GM18861 (cell line): ENCODE results near the gene PCDH15.

Experiments
- ATAC-seq: cut with Tn5 transposase; IDR thresholded peaks from one replicate; pipeline ENCODE4 v1.9.1; 2021; ENCODE audit not compliant: unreplicated experiment

The PCDH15 gene

DNA sequence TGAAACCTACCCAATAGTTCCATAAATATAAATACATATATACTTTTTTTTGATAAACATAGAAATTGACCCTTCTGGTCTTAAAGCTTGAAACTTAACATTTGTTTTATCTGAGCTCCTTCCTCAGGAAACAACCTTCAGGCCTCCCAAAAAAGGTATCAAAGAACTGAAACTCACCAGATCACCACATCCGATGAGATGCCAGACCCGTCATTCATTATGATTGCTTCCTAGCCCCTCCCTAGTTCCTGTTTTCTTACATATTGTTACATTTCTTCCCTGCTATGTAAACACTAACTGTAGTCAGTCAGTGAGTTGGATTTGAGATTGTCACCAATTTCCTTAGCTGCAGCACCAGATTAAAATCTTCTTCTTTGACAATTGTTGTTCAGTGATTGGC is 663.6 kb downstream of the PCDH15 start:
- ATAC-seq: no peak

DNA sequence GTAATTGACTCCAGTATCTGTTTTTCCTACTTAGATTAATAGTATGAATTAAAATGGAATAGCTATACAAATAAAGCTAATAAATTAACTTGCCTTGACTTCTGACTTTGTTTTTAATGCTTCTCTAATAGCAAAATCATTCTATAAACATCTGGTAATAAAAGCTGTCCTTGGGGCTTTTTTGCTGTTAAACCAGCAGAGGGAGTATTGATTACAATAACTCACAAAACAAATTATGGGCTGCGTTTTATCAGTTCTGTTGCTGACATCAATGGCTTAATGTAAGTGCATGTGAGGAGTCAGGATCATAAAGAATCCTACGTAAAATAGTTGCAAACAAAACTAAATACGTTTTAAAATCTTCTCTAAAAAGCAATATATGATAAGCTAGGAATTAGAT is 667.8 kb downstream of the PCDH15 start:
- ATAC-seq: no peak

DNA sequence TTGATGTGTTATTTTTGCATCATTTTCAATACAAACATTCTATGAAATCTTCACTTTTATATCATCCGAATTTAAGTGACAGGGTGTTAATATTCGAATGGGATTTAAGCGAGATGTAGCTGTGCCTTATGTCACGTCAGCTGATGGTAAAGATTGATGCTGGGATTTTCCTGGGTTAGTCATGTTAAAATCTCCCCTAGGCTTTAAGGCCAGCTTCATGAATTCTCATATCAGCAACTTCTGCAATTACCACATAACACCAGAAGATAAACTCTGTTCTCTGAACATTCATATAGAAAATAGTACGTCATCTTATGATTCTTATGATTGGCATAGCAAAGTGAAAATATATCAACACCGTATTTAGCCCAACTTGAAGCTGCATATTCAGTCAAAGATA is 669.2 kb downstream of the PCDH15 start:
- no peak for ATAC-seq

DNA sequence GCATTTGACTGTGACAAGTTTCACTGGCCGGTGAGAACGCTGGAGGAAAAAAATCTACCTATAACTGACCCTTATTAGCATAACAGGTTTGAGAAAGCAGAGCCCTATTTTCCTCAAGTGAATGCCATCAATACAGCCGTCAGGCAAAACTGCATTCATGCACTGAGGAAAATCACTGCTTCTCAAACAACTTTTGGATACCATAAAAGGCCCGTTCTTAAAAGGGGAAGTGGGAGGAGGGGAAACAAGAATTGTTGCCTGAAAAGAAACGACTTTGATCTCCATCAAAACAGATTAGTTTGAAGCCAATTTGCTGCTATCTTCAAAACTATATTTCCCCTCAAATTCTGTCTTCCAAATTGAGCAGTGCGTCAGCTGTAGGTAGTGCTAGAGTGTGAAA is 670.6 kb downstream of the PCDH15 start:
- no peak for ATAC-seq

DNA sequence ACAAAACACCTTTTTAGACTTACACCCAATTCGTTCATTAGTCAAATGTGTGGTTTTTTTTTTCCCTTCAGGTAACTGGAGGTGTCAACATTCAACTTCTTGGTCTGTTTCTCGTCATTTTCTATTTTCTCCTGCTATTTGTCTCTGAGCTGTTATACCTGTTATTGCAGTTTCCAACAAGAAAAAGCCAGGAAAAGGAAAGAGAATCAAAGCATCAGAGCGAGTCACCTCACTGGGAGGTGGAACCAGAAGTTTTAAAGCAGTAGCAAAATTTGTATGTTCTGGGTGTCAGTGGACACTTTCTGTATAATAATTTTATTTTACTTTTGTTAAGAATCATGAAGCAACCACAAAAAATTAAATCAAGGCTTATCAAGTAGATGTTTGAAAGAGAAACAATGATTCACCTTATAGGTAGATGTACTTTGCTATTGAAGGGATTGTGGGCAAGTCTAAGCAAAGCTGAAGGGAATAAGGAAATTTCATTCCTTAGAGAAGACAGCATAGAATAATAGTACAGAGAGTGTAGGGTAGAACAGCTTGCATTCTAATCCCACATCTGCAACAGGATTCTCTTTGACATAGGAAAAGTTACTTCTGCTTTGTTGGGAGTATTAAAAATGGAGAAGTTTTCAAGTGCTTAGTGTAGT is 675.8 kb downstream of the PCDH15 start:
- ATAC-seq: no peak

DNA sequence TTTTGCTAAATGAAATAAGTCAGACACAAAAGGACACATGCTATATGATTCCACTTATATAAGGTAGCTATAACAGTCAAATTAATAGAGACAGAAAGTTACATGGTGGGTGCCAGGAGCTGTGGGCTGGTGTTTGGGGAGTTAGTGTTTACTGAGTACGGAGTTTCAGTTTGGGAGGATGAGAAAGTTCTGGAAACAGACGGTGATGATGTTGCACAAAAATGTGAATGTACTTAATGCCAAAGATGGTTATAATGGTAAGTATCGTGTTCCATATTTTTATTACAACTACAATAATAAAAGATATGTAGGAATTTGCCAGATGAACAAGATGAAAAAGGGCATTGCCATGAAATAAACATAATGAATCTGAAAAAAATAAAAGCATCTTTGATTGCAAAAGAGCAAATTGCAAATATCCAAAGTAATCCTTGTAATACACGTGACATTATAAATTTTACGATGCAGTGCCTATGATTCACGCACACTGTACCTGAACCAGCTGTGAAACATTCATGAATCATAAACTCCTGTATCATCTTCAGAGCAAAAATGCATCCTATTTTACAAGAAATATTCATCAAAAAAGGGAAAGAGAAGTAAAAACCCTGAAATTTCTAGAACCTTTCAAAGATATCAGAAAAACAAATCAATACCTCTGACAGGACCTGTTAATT is 676.7 kb downstream of the PCDH15 start:
- ATAC-seq: no peak

DNA sequence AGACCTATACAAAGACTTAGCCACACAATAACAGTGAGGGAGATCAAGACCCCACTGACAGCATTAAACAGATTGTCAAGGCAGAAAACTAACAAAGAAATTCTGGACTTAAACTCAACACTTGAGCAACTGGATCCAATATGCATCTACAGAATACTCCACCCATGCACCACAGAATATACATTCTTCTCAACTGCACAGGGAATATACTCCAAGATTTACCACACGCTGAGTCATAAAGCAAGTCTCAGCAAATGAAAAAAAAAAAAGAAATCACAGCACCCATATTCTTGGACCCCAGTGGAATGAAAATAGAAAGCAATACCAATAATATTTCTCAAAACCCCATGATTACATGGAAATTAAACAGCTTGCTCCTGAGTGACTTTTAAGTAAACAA is 680.2 kb downstream of the PCDH15 start:
- ATAC-seq: no peak

DNA sequence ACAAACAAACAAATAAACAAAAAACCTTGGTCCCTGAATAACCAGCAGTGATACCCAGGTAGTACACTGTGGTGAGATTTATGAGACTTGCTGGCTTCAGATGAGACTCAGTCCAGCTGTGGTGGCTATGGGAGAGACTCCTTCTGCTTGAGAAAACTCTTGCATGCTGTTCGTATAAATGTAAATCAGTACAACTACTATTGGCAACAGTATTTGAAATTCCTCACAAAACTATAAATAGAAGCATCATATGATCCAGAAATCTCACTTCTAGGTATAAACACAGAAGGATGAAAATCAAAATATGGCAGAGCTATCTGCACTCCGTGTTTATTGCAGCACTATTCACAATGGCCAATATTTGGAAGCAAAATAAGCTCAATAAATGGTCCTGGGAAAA is 692.1 kb downstream of the PCDH15 start:
- ATAC-seq: no peak

DNA sequence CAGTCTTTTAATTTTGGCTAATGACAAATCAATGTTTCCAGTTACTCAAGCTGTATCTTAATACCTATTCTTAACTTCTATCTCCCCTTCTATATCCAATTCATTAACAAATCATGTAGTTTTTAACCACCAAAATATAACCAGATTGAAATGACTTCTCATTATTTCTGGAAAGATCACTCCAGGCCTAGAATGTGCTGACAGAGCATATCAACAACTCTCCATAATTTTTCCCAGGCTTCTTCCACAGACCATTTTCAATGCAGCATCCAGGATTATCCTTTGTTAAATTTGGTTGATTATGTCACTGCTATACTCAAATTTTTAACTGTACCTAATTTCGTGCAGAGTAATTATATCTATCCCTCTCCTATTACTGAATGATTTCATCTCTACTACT is 704.1 kb downstream of the PCDH15 start:
- ATAC-seq: no peak

DNA sequence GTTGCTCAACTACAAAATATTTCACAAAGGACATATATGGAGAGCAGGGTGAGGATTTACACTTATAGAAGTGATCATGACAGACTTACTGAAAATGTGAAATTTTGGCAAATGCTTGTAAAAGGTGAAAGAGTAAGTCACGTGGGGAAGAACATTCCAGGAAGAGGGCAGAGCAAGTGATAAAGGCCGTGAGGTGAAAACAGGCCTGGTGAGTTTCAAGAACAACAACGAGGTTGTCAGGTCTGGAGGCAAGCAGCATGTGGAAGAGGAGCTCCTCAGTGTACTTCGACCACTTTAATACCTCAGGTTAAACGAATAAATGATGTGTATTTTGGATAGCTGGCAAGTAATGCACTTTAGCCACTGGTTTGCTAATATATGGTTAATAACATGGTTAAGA is 706.7 kb downstream of the PCDH15 start:
- ATAC-seq: no peak

DNA sequence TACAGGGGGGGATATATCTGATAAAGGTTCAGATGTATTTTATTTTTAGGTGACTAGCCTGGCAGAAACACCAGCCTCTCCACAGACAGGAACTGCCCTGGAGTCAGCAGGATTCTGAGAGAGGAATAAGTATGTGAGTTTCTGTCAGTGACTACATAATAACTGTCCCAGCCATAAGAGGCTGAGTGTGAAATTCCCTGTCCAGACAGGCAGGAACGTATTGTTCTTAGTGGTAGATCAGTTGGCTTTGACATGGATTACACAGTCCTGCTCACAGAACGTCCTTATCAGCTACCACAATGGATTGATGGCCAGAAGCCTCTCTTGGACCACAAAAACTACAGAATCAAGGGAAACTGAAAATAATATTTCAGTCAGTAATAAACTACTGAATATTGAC is 709.8 kb downstream of the PCDH15 start:
- ATAC-seq: no peak

DNA sequence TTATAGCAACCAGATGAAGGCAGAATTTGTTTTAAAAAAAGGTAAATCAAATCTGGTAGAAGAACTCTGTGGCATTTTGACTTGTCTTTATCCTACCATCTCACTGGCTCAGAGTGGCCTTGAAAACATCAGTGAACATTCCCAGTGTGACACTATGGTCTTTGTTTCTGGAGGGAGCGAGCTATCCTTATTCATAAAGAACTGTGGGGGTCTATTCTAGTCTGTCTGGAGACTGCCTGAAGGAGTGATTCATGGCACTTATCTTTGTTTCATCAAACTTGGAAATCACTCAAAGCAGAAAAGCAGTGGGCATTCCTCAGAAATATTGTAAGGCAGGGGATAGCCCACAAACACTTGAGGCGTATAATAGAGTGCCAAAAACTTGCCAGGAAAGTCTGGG is 719.1 kb downstream of the PCDH15 start:
- no peak for ATAC-seq

DNA sequence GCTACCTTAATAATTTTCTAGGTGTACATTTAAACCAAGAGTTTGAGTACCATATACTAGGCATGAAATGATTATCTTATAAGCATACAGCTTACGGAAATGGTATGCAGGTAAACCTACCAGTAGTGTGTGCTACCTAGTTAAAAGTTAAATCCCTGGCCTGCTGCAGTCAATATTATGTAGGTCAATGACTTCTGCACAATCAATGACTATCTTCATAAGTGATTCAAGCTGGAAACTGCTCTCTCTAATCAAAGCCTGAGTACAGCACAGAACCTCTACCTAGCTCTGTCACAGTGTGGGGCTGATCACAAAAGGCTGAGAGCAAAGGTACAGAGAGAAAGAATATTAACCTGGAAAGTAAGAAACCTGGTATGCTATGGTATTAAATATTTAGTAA is 733.7 kb downstream of the PCDH15 start:
- ATAC-seq: no peak

DNA sequence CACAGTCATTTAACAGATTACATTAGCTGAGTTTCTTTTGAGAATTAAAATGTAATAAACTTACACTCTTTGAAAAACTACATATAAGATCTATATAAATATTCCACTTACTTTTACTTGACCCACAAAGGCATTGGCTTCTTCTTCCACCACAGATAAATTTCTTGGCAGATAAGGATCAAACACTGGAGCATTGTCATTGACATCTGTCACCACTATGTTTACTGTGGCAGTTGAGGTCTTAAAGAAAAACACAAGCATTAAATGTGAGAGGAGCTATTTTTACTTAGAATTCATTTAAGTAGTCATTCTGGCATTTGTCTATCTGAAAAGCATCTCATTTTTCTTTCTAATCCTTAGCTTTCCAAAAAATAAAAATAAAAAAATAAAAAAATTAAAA is 734.4 kb downstream of the PCDH15 start:
- no peak for ATAC-seq

DNA sequence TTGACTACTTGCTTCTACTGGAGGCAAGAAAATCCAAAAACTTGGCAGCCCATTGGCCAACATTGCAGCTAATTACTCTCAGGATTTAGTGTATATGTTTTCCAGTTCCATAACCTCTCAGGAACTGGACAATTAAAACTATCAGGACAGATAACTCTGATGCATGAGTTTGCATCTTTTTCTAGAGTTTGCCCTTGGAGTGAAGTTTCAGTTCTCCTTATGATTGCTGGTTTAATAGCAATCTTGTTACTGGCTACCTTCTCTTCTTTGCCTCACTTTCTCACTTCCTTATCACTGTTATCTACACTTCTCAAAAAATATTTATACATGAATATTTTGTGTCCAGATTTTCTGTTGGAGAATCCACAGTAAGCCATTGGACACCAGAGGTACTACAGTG is 735.9 kb downstream of the PCDH15 start:
- ATAC-seq: no peak

DNA sequence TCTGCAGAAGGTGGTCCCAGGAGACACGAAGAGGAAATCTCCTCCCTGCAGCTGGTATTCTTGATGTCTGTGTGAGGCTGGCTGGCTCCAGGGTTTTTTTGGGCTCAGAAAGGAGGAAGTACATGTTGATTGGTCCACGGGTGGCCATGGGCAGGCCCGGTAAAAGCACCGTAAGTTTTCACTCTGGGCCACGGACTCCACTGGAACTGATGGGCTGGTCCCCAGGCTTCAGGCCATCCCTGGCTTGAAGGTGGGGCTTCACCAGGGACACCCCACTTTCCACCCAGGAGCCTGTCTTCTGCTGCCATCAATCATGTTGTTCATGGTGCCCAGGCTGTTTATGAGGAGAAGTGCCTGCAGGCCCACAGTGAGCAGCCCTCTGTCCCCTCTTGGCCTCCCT is 736.8 kb downstream of the PCDH15 start:
- ATAC-seq: no peak

DNA sequence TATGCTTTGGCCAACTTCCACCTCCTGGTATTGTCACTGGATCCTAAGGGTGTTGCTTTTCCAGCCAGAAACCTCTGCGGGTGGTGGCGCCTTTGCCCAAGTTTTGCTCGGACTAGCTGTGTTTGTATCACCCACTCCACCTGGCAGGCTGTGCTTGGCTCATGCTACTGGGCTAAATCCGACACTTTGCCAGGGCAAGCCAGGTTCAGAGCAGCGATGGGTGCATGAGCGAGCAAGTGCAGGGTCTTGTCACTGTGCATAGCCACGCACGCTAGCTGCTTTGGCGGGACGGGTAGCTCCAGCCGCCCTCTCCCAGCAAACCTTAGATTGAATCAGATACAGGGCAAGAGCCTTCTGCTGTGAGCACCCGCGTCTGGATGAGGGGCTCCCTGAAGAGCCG is 737.5 kb downstream of the PCDH15 start:
- ATAC-seq: no peak

DNA sequence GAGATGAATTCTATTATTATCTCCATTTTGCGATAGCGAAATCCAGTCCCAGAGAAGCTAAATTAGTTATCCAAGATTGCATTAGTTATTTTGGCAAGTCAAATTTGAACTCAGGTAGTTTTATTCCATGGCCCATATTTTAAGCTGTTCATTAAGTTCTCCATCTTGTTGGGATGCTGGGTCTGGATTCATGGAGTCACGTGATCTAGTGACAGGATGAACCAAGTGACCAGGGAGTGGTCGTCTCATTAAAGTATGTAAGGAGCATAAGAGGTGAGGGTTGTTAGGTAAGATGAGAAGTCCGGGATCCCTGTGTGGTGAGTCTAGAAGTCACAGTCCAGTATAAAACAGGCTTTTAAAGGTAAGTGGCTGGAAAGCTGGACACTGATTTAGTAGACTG is 740.5 kb downstream of the PCDH15 start:
- no peak for ATAC-seq

DNA sequence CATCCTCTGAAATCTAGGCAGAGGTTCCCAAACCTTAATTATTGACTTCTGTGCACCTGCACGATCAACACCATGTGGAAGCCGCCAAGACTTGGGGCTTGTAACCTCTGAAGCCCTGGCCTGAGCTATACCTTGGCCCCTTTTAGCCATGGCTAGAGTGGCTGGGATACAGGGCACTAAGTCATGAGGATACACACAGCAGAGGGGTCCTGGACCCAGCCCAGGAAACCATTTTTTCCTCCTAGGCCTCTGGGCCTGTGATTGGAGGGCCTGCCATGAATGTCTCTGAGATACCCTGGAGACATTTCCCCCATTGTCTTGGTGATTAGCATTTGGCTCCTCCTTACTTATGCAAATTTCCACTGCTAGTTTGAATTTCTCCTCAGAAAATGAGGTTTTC is 743.7 kb downstream of the PCDH15 start:
- no peak for ATAC-seq

DNA sequence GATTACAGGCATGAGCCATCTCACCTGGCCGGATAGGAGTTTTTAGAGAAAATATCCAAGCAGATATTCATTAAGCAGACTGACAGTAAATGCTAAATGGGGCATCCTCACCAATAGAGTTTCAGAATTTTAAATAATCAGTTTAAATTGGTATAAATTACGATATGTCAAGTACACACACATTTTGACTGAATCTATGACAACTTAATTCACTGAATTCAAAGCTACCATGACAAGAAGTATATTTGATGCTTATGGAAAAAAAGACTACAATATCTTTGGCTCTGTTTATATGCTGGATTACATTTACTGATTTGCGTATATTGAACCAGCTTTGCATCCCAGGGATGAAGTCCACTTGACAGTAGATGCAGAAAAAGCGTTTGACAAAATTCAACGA is 774.7 kb downstream of the PCDH15 start:
- no peak for ATAC-seq

DNA sequence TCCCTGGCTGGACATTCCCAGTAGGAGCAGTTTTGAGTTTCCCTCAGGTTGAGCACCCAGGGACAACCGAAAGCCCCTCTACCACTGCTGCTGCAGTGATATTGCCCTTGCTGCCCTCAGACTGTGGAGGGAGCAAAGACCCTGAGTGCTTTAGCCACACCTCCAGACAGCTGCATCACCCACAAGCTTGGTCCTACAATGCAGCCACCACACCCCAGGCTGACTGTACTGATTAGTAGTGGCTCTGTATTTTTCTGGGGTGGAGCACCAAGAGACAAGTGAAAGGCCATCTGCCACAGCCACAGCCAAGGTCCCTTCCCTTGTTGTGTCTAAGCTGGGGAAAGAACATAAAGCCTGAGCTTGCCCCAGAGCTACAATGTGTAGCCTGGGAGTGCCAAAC is 789.9 kb downstream of the PCDH15 start:
- no peak for ATAC-seq

DNA sequence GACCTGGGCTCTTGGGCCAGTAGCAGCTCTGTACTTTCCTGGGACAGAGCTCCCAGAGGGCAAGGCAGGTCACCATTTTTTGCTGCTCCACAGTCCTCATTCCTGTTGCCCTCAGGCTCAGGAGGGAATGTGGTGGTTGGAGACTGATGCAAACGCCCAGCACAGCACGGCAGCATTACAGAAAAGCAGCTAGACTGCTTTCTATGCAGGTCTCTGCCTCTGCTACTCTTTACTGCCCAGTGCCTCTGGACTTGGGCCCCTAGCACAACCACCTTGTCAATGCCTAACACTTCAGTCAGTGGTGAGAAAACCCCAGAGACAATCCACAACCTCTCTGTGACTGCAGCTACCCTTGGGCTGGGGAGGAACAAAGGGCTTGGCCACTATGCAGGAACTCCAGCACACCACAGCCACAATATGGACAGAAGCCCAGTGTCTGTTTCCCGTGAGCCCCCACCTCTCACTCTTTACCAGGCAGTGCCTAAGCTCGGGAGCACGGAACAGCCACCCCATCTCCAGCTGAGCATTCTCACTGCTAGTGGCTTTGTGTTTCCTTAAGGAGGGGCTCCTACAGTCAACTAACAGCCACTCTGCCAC is 790.6 kb downstream of the PCDH15 start:
- ATAC-seq: no peak

DNA sequence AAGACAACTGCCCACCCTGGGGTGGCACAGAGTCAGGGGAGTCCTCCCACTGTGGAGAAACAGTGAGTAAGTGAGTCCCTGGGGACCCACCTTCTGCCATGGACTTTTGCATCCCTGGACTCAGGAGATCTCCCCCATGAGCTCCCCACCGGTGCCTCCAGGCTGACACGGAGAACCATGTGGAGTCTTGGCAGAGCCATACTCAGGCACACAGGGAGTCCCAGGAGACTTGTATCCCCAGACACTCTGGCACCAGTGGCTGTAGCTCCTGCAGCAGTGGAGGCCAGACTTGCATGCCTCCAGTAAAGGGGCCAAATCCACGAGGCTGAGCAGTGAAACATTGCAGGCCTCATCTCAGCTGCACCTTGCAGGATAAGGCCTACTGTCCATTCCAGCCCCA is 791.4 kb downstream of the PCDH15 start:
- no peak for ATAC-seq
